ENCODE data around the gene ZMYND10. TPM values are rescaled to one million over a fixed set of nuclear protein-coding genes. Genes with fewer than 3 reads are reported as not detected.

Gene ZMYND10
- total and polyA plus RNA-seq, 2 experiments from 2014 or later, result 0.29 to 0.31 TPM

DNA sequence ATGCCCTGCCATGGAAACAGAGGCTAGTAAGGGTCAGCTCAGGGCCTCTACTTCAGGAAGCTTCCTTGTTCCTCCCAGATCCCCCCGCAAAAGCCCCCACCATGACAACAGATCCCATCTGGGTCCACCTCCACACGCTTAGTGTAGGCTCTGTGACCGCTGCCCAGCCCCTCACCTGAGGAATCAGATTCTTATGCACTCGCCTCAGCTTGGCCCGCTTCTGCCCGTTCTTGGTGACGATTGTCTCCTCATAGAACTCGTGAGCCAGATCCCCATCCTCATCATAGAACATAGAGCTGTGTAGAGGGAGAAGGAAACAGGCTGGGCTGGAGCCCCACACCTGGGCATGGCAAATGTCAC, 19.4 kb downstream of the ZMYND10 start:
- peaks cover 31% of the 10 kb centered on the region for H3K36me3 Mint-ChIP-seq (ENCODE audit: low read depth)
- Histone ChIP-seq H3K27me3 (ENCODE audit: insufficient read depth) (no peaks in the 10 kb centered on the region), H3K4me2 (no peak overlapping the region), H3K79me2 (replicated peaks; ENCODE audit: insufficient read depth) (peaks cover 13% of the 10 kb centered on the region), H4K20me1 (replicated peaks; ENCODE audit: insufficient read depth) (peaks cover 8% of the 10 kb centered on the region; the same call in 1 of the 2 replicates), H3K27ac (ENCODE audit: low read depth) (no peak overlapping the region), H3F3A (replicated peaks; ENCODE audit: low read depth) (peaks cover 33% of the 10 kb centered on the region; the same call in 1 of the 2 replicates), H3K4me3 (no peak overlapping the region), H3K36me3 (ENCODE audit: insufficient read depth) (peaks cover 4% of the 10 kb centered on the region), H2AFZ (no peak overlapping the region), H3K4me1 (ENCODE audit: insufficient read depth) (peaks cover 18% of the 10 kb centered on the region), H3K9me2 (ENCODE audit: insufficient read depth) (no peaks in the 10 kb centered on the region)
- ATAC-seq (no peak), DNase-seq (ENCODE audit: low spot score) (no peak)
- peaks cover 16% of the 10 kb centered on the region for H3K27me3 Mint-ChIP-seq (ENCODE audit: insufficient read depth, low read depth, poor library complexity)
- no peaks in the 10 kb centered on the region for H3K9me3 Mint-ChIP-seq
- H3K27ac Mint-ChIP-seq, result no peak overlapping the region
- H3K4me3 Mint-ChIP-seq, result peak overlapping the region; percentile 51
- TF ChIP-seq JUNB (IDR thresholded peaks at IDR 0.05; ENCODE audit: unreplicated experiment) (no peak), CREB1 (CRISPR knock-in tag; IDR thresholded peaks at IDR 0.05; ENCODE audit: low read depth) (no peak), EZH2phosphoT487 (IDR thresholded peaks at IDR 0.05; ENCODE audit: unreplicated experiment) (no peak), EZH2 (IDR thresholded peaks at IDR 0.05; ENCODE audit: low read depth, unreplicated experiment) (no peak), NANOG (IDR thresholded peaks at IDR 0.05; ENCODE audit: borderline replicate concordance) (no peak), POLR2AphosphoS5 (IDR thresholded peaks at IDR 0.05; ENCODE audit: low read depth) (no peak), ZNF331 (CRISPR knock-in tag; IDR thresholded peaks at IDR 0.05; ENCODE audit: low read depth) (no peak), STAT1 (IDR thresholded peaks at IDR 0.05; ENCODE audit: unreplicated experiment) (no peak), ZNF114 (CRISPR knock-in tag; IDR thresholded peaks at IDR 0.05) (no peak)
- TF ChIP-seq, protein P1, sequence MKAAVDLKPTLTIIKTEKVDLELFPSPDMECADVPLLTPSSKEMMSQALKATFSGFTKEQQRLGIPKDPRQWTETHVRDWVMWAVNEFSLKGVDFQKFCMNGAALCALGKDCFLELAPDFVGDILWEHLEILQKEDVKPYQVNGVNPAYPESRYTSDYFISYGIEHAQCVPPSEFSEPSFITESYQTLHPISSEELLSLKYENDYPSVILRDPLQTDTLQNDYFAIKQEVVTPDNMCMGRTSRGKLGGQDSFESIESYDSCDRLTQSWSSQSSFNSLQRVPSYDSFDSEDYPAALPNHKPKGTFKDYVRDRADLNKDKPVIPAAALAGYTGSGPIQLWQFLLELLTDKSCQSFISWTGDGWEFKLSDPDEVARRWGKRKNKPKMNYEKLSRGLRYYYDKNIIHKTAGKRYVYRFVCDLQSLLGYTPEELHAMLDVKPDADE (IDR thresholded peaks at IDR 0.05), result no peak
- TF ChIP-seq, protein P2, sequence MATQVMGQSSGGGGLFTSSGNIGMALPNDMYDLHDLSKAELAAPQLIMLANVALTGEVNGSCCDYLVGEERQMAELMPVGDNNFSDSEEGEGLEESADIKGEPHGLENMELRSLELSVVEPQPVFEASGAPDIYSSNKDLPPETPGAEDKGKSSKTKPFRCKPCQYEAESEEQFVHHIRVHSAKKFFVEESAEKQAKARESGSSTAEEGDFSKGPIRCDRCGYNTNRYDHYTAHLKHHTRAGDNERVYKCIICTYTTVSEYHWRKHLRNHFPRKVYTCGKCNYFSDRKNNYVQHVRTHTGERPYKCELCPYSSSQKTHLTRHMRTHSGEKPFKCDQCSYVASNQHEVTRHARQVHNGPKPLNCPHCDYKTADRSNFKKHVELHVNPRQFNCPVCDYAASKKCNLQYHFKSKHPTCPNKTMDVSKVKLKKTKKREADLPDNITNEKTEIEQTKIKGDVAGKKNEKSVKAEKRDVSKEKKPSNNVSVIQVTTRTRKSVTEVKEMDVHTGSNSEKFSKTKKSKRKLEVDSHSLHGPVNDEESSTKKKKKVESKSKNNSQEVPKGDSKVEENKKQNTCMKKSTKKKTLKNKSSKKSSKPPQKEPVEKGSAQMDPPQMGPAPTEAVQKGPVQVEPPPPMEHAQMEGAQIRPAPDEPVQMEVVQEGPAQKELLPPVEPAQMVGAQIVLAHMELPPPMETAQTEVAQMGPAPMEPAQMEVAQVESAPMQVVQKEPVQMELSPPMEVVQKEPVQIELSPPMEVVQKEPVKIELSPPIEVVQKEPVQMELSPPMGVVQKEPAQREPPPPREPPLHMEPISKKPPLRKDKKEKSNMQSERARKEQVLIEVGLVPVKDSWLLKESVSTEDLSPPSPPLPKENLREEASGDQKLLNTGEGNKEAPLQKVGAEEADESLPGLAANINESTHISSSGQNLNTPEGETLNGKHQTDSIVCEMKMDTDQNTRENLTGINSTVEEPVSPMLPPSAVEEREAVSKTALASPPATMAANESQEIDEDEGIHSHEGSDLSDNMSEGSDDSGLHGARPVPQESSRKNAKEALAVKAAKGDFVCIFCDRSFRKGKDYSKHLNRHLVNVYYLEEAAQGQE (IDR thresholded peaks at IDR 0.05; ENCODE audit: unreplicated experiment), result no peak
- H3K4me1 Mint-ChIP-seq, result peaks cover 32% of the 10 kb centered on the region

DNA sequence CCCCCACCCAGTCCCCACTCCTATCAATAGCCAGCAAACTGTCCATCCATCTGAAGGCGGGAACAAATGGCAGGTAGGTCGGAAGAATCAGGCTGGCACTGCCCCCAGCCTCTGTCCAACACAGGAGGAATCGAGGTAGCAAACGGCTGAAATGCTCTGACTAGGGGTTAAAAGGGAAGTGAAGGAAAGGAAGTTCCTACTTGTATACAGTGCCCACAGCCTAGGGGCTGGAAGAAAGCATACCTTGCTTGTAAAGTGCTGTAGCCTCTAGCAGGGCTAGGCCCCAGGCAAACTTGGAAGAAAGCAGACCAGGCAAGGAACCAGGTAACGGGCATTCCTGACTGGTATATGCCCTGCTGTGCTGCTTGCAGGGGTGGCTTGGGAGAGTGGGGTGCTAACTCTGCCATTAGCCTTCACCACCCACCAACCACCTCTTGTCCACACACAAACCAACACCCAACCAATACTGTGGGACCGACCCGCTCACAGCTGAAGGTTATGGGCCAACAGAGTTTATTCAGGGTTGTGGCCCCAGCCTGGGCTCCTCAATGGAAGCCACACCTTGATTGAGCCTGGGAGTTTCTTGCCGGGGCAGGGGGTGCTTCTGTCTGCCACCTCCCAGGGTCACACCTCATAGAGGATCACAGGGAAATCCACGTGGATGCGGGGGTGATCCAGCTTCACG, 19.9 kb downstream of the ZMYND10 start:
- H3K4me1 ChIP-seq (ENCODE audit: insufficient read depth), result peaks cover 18% of the 10 kb centered on the region
- H3K9me3 Mint-ChIP-seq, result no peaks in the 10 kb centered on the region
- no peak overlapping the region for H3K4me3 Mint-ChIP-seq

More for the DNA sequence above, 19.9 kb downstream of the ZMYND10 start:
- TF ChIP-seq POLR2AphosphoS5 (IDR thresholded peaks at IDR 0.05; ENCODE audit: low read depth) (no peak), EZH2phosphoT487 (IDR thresholded peaks at IDR 0.05; ENCODE audit: unreplicated experiment) (no peak), EZH2 (IDR thresholded peaks at IDR 0.05; ENCODE audit: low read depth, unreplicated experiment) (no peak)
- TF ChIP-seq, protein P1 (IDR thresholded peaks at IDR 0.05), result no peak
- Histone ChIP-seq H3K9me2 (ENCODE audit: insufficient read depth) (no peaks in the 10 kb centered on the region), H2AFZ (no peak overlapping the region), H3K27me3 (ENCODE audit: insufficient read depth) (no peaks in the 10 kb centered on the region), H3K79me2 (replicated peaks; ENCODE audit: insufficient read depth) (peaks cover 16% of the 10 kb centered on the region), H3K27ac (ENCODE audit: low read depth) (no peak overlapping the region), H4K20me1 (replicated peaks; ENCODE audit: insufficient read depth) (peaks cover 8% of the 10 kb centered on the region; the same call in 1 of the 2 replicates), H3K4me3 (no peak overlapping the region), H3K36me3 (ENCODE audit: insufficient read depth) (peaks cover 2% of the 10 kb centered on the region; the same call in 1 of the 2 replicates), H3K4me2 (no peak overlapping the region), H3F3A (replicated peaks; ENCODE audit: low read depth) (peaks cover 34% of the 10 kb centered on the region; the same call in 1 of the 2 replicates)
- no peak overlapping the region for H3K27ac Mint-ChIP-seq
- ATAC-seq, result no peak
- H3K36me3 Mint-ChIP-seq (ENCODE audit: low read depth), result peaks cover 25% of the 10 kb centered on the region
- peaks cover 32% of the 10 kb centered on the region for H3K4me1 Mint-ChIP-seq
- DNase-seq (ENCODE audit: low spot score), result no peak
- peaks cover 16% of the 10 kb centered on the region for H3K27me3 Mint-ChIP-seq (ENCODE audit: insufficient read depth, low read depth, poor library complexity)

Data from GM23338 (cell line).